Body of pancreas (tissue), 4 donors: ENCODE results near the gene HOXA13.

ENCODE experiments used
- POLR2A ChIP-seq, 3 donors: fragments of 450-650 bp; IDR thresholded peaks; one replicate each; pipeline ENCODE4 v1.6.1; 2016; ENCODE audit warnings: antibody characterized with exemption in 3 of 3, mild to moderate bottlenecking in 2 of 3
- TF ChIP-seq, protein P1 (sequence below), 7 experiments: fragments of 450-650 bp in 4 of 7; fragments of 200-600 bp in 3 of 7; sonication (generic) in 3 of 7; IDR thresholded peaks; one replicate each; pipeline ENCODE4 v1.5.1; 2016 to 2019; ENCODE audit warnings: antibody characterized with exemption in 7 of 7

DNA sequence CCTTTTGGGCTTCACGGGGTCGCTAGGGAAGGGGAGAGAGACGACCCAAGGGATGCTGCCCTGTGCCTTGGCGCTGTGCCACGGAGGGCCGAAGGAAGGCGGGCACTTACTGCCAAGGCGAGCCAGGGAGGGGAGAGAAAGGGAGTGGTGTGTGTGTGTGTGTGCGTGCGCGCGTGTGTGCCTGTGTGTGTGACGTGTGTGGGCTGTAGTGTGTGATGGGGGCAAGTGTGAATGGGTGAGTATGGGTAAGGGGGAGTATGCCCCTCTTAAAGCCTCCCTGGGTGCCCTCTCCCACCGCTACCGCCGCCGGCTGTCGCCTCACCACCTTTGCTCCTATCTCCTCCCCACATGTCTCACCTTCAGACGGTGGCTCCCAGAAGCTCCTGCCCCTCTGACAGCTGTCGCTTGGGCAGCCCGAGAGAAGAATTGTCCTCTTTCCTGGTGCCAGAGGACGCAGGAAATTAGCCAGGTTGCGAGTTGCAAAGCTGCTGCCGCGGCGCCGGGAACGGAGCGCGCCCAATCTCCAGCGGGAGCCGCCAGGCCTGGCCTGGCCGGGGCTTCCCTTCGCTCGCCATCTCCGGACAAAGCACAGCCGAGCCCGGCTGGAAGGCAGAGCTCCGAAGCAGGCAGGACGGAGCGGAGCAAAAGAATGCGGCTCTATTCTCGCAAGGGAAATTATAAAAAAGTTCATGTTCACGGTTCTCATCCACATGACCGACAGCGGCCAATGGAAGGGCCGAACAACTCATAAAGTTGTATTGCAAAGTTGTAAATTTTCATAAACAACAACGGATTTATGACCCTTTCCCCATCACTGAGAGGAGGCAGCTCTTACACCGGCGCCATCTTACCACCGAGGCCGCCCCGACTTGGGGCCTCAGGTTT is 47.7 kb downstream of the HOXA13 start, which contains the start of gene HOXA3:
- TF ChIP-seq, protein P1, sequence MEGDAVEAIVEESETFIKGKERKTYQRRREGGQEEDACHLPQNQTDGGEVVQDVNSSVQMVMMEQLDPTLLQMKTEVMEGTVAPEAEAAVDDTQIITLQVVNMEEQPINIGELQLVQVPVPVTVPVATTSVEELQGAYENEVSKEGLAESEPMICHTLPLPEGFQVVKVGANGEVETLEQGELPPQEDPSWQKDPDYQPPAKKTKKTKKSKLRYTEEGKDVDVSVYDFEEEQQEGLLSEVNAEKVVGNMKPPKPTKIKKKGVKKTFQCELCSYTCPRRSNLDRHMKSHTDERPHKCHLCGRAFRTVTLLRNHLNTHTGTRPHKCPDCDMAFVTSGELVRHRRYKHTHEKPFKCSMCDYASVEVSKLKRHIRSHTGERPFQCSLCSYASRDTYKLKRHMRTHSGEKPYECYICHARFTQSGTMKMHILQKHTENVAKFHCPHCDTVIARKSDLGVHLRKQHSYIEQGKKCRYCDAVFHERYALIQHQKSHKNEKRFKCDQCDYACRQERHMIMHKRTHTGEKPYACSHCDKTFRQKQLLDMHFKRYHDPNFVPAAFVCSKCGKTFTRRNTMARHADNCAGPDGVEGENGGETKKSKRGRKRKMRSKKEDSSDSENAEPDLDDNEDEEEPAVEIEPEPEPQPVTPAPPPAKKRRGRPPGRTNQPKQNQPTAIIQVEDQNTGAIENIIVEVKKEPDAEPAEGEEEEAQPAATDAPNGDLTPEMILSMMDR (IDR thresholded peaks at IDR 0.05), result no peak
- no peak for TF ChIP-seq POLR2A (IDR thresholded peaks at IDR 0.05)
